ENCODE data around the gene ARL15. TPM values are rescaled to one million over a fixed set of nuclear protein-coding genes. Genes with fewer than 3 reads are reported as not detected.

Gene ARL15
- total RNA-seq, 2 experiments from 2014 or later: 5.7 to 6.3 TPM

DNA sequence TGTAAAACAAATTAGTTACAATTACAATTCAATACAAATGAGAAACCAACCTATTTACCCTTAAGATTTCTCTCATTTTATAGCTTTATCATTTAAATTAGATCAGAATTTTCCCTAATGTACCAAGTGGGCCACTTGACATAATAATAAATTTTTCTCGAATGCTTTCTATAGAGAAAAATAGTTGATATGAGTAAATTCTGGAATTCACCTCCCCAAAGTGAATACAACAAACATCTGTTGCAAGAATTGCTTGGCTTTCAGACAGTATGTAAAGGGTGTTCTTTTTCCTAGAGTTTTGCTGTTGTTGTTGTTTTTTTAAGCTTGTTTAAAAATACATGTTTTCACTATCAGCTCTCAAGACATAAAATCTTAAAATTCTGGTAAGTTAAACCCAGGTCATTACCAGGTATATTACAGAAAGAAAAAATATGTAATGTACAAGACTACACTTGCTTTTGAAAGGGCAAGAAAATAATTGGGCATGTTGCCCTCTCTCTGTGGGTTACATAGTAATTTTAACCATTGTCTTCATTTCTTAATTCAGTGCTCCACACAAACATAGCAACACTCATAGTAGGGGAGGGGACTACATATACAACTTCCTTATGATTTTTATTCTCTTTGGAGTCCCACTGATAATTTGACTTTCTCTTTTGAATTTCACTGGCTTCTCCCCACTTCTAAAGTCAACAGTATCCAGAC is 200.6 kb downstream of the ARL15 start:
- no peak overlapping the region for H3K27ac Mint-ChIP-seq
- TF ChIP-seq, protein P1, sequence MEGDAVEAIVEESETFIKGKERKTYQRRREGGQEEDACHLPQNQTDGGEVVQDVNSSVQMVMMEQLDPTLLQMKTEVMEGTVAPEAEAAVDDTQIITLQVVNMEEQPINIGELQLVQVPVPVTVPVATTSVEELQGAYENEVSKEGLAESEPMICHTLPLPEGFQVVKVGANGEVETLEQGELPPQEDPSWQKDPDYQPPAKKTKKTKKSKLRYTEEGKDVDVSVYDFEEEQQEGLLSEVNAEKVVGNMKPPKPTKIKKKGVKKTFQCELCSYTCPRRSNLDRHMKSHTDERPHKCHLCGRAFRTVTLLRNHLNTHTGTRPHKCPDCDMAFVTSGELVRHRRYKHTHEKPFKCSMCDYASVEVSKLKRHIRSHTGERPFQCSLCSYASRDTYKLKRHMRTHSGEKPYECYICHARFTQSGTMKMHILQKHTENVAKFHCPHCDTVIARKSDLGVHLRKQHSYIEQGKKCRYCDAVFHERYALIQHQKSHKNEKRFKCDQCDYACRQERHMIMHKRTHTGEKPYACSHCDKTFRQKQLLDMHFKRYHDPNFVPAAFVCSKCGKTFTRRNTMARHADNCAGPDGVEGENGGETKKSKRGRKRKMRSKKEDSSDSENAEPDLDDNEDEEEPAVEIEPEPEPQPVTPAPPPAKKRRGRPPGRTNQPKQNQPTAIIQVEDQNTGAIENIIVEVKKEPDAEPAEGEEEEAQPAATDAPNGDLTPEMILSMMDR (IDR thresholded peaks at IDR 0.05): no peak
- H3K9me3 Mint-ChIP-seq: no peaks in the 10 kb centered on the region
- POLR2A ChIA-PET: no interaction called here
- intact Hi-C loops (cut with micrococcal nuclease): no loop called here
- ATAC-seq (no peak), DNase-seq (no peak)
- no peaks in the 10 kb centered on the region for H3K27me3 Mint-ChIP-seq
- no peaks in the 10 kb centered on the region for H3K4me1 Mint-ChIP-seq (ENCODE audit: low read depth)
- no peak overlapping the region for H3K4me3 Mint-ChIP-seq
- CTCF ChIA-PET: no interaction called here
- H3K36me3 Mint-ChIP-seq (ENCODE audit: low read depth): peaks cover 9% of the 10 kb centered on the region

DNA sequence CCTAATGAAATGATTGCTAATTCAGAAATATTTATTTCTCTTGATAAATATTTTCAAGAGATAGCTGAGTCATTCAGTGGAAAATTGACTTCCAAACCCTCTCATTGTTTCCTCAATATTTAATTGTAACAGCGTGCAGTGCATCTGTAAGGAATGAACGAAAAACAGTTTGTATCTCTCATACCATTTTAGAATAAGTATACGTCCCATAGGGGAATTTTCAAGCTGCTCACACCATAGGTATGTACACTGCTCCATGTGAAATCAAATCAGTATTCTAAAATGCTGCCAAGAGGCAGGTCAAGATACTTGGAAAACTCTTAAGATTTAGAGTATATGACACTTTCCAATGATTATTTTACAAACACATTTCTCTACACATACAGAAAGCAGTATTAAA is 202.2 kb downstream of the ARL15 start:
- no peak overlapping the region for H3K27ac Mint-ChIP-seq
- ATAC-seq (no peak), DNase-seq (no peak)
- no peaks in the 10 kb centered on the region for H3K9me3 Mint-ChIP-seq
- H3K4me1 Mint-ChIP-seq (ENCODE audit: low read depth): no peaks in the 10 kb centered on the region
- CTCF ChIA-PET: interaction anchor here (0.7 kb wide), 1 partner anchor 9 kb away, joined by 3 read pairs; no protein-coding TSS in a partner anchor
- no peak overlapping the region for H3K4me3 Mint-ChIP-seq
- peaks cover 9% of the 10 kb centered on the region for H3K36me3 Mint-ChIP-seq (ENCODE audit: low read depth)
- no peaks in the 10 kb centered on the region for H3K27me3 Mint-ChIP-seq
- TF ChIP-seq, protein P1 (IDR thresholded peaks at IDR 0.05): no peak
- POLR2A ChIA-PET: no interaction called here
- intact Hi-C loops (cut with micrococcal nuclease): no loop called here

DNA sequence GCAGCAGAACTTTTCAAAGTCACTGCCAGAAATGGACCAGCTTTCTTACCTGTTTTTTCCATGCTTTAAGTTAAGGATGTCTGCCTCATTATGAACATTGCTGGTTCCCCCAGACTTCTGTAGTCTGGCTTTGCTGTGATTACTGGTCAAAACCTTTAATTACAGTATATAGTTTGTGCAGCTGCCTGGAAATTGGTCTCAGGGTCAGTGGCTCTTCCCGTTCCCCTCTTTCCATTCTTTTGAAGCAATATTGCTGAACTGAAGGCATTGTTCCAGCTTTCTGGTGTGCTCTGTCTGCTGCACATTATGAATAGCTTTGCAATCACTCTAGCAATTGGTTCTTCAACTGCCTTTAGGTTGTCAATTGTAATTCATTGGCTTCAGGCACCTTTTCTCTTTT is 206.5 kb downstream of the ARL15 start:
- CTCF ChIA-PET: no interaction called here

DNA sequence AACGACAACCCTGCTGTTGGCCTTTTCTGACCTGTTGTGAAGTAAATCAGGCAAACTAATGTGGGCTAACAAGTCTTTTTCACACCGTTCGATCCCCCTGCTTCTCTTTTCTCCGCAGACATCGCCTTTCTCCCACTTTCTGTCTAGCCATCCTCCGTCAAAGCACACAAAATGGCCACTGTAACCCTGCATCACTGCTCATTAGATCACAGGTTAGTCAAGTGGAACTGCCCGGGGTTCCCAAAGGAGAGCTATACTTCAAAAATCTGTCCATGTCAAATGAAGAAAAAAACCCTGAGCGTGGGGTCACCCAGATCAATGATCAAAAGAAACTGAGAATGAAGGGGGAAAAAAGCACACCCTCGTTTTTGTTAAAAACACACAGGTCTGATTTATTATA is 212.1 kb downstream of the ARL15 start:
- CTCF ChIA-PET: interaction anchor here (0.6 to 1.5 kb wide), 2 partner anchors 10 to 170 kb away, joined by 3 read pairs; no protein-coding TSS in a partner anchor
- Mint-ChIP-seq H3K4me3 (no peak overlapping the region), H3K9me3 (no peaks in the 10 kb centered on the region), H3K36me3 (ENCODE audit: low read depth) (no peaks in the 10 kb centered on the region), H3K27ac (no peak overlapping the region), H3K4me1 (ENCODE audit: low read depth) (no peaks in the 10 kb centered on the region), H3K27me3 (no peaks in the 10 kb centered on the region)
- no peak for ATAC-seq
- intact Hi-C loops (cut with micrococcal nuclease): no loop called here
- DNase-seq: no peak
- TF ChIP-seq, protein P1 (IDR thresholded peaks at IDR 0.05): no peak
- POLR2A ChIA-PET: no interaction called here

More for the DNA sequence above, 206.5 kb downstream of the ARL15 start:
- Mint-ChIP-seq H3K36me3 (ENCODE audit: low read depth) (peaks cover 7% of the 10 kb centered on the region), H3K4me1 (ENCODE audit: low read depth) (no peaks in the 10 kb centered on the region), H3K27ac (no peak overlapping the region), H3K4me3 (no peak overlapping the region), H3K27me3 (no peaks in the 10 kb centered on the region), H3K9me3 (no peaks in the 10 kb centered on the region)
- TF ChIP-seq, protein P1 (IDR thresholded peaks at IDR 0.05): no peak
- intact Hi-C loops (cut with micrococcal nuclease): no loop called here
- ATAC-seq: no peak
- POLR2A ChIA-PET: no interaction called here
- no peak for DNase-seq

DNA sequence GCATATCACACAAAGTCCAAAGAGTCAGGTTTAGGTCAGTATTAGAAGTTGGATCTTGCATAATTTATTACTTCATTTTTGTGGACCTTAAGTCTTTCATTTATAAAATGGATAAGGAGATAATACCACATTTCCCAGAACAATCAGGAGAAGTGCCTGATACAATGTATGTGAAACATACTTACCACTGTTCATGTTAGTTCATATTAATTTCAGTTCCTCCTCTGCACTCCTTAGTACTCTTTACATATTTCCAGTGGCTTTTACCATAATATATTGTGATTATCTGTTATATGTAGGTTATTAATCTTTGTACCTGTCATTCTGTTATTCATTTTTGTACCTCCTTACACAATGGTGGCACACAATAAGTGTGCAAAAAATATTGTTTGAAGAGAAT is 214.4 kb downstream of the ARL15 start:
- Mint-ChIP-seq H3K27ac (no peak overlapping the region), H3K36me3 (ENCODE audit: low read depth) (no peaks in the 10 kb centered on the region), H3K27me3 (no peaks in the 10 kb centered on the region), H3K4me1 (ENCODE audit: low read depth) (no peaks in the 10 kb centered on the region), H3K9me3 (no peaks in the 10 kb centered on the region), H3K4me3 (no peak overlapping the region)
- TF ChIP-seq, protein P1 (IDR thresholded peaks at IDR 0.05): no peak
- POLR2A ChIA-PET: no interaction called here
- DNase-seq (no peak), ATAC-seq (no peak)
- CTCF ChIA-PET: interaction anchor here (0.6 kb wide), 1 partner anchor 415 kb away, joined by 3 read pairs; no protein-coding TSS in a partner anchor
- intact Hi-C loops (cut with micrococcal nuclease): no loop called here

All from activated CD8-positive, alpha-beta T cell treated with anti-CD3 and anti-CD28 coated beads for 36 hours (primary cell).